K562 (cell line): Measurements from ENCODE around the gene WNT7B. TPM values are rescaled to one million over a fixed set of nuclear protein-coding genes. Genes with fewer than 3 reads are reported as not detected.
A peak's percentile ranks its signal among the peaks of the same experiment; 100 is the strongest.

ENCODE experiments used
- ATAC-seq: fragments of 200-7000 bp; cut with Tn5 transposase; 3 replicates; pipeline ENCODE4 v1.9.1; 2020; ENCODE audit warnings: moderate library complexity
- BruUV-seq: library from RNA; stranded (reverse); fragments of 400-500 nt; replicated peaks from 2 replicates; lab custom pipeline; 2021; lab: Mats Ljungman, UMichigan
- CTCF ChIA-PET: fragments of 300-600 bp; formaldehyde crosslinking; extraction: SDS; loops from one replicate; lab custom pipeline; 2021; ENCODE audit warnings: low intra/inter-chr PET ratio; lab: Yijun Ruan, JAX
- POLR2A ChIA-PET: fragments of 300-600, 350-650 bp; sonication (Branson Sonifier 250); formaldehyde crosslinking; extraction: SDS; loops from one replicate; lab custom pipeline; 2021; ENCODE audit warnings: antibody characterized with exemption, inconsistent platforms; lab: Yijun Ruan, JAX
- DNase-seq, 4 experiments: peaks; one replicate each; pipeline versions ENCODE4 v3.0.0 to v3.0.0-alpha.2; 2011 to 2018; ENCODE audit warnings: low spot score in 3 of 4, mixed read lengths in 3 of 4; ENCODE audit errors: extremely low read depth in 1 of 4
- FAIRE-seq: peaks from 2 replicates; lab custom pipeline; 2011; peaks lifted over from hg19 to GRCh38; lab: Jason Lieb, UNC
- H2AFZ ChIP-seq: 2 replicates; pipeline ENCODE4 v1.6.0; 2011; ENCODE audit warnings: low read depth, low read length, control low read depth, inconsistent platforms
- H3K27ac ChIP-seq: fragments of 200-600 bp; 3 replicates; pipeline ENCODE4 v1.8.0; 2011; ENCODE audit warnings: low read depth, mild to moderate bottlenecking, control low read depth, inconsistent platforms, low read length, moderate library complexity, mixed read lengths; ENCODE audit errors: extremely low read depth
- H3K27me3 ChIP-seq, 2 experiments: fragments of 300-600 bp in 1 of 2; 2 replicates in 1 of 2; 3 replicates in 1 of 2; pipeline versions ENCODE4 v1.6.0 to v1.8.0; 2011; ENCODE audit warnings: inconsistent platforms in 2 of 2, low read length in 2 of 2, mild to moderate bottlenecking in 1 of 2, mixed read lengths in 1 of 2, moderate library complexity in 1 of 2; ENCODE audit not compliant: control insufficient read depth in 2 of 2, insufficient read depth in 2 of 2
- H3K36me3 ChIP-seq: fragments of 300-600 bp; 3 replicates; pipeline ENCODE4 v1.8.0; 2011; ENCODE audit warnings: mild to moderate bottlenecking, low read length, inconsistent platforms; ENCODE audit not compliant: control insufficient read depth, insufficient read depth
- H3K4me1 ChIP-seq, 2 experiments: fragments of 200-600 bp in 1 of 2; replicated peaks in 1 of 2; 2 replicates in 1 of 2; 3 replicates in 1 of 2; pipeline versions ENCODE4 v1.5.1 to v1.8.0; 2011; ENCODE audit warnings: inconsistent platforms in 2 of 2, low read length in 2 of 2, mild to moderate bottlenecking in 1 of 2, mixed read lengths in 1 of 2, moderate library complexity in 1 of 2; ENCODE audit not compliant: control insufficient read depth in 2 of 2, insufficient read depth in 2 of 2
- H3K4me2 ChIP-seq: 2 replicates; pipeline ENCODE4 v1.6.1; 2011; ENCODE audit warnings: low read length, control low read depth, inconsistent platforms, mixed read lengths; ENCODE audit not compliant: insufficient read depth
- H3K4me3 ChIP-seq: fragments of 200-600 bp; sonication (generic), shearing (Covaris generic); 2 replicates; pipeline ENCODE4 v1.5.1; 2016; ENCODE audit warnings: control low read depth, inconsistent platforms
- H3K79me2 ChIP-seq: fragments of 200-600 bp; 3 replicates; pipeline ENCODE4 v1.8.0; 2011; ENCODE audit warnings: low read length, inconsistent platforms; ENCODE audit not compliant: control insufficient read depth, insufficient read depth
- H3K9ac ChIP-seq, 2 experiments: 2 replicates each; pipeline versions ENCODE4 v1.6.0 to v1.6.1; 2011; ENCODE audit warnings: low read depth in 2 of 2, low read length in 2 of 2, control low read depth in 1 of 2, inconsistent platforms in 1 of 2, mild to moderate bottlenecking in 1 of 2, mixed read lengths in 1 of 2; ENCODE audit not compliant: insufficient read depth in 1 of 2
- H3K9me1 ChIP-seq: one replicate; pipeline ENCODE4 v1.6.0; 2011; ENCODE audit warnings: inconsistent platforms, mild to moderate bottlenecking, low read length, moderate library complexity; ENCODE audit not compliant: control insufficient read depth, insufficient read depth
- H3K9me3 ChIP-seq: replicated peaks from 2 replicates; pipeline ENCODE4 v1.5.1; 2011; ENCODE audit warnings: low read depth, low read length, inconsistent platforms; ENCODE audit not compliant: control insufficient read depth, insufficient read depth
- H4K20me1 ChIP-seq: replicated peaks from 2 replicates; pipeline ENCODE4 v1.6.1; 2011; ENCODE audit warnings: low read length, inconsistent platforms, mixed read lengths; ENCODE audit not compliant: control insufficient read depth, insufficient read depth
- AFF4 ChIP-seq: sonication (generic); formaldehyde crosslinking; IDR thresholded peaks from 2 replicates; pipeline ENCODE4 v1.8.0; 2023; ENCODE audit warnings: mild to moderate bottlenecking, missing genetic modification reagents
- GABPA ChIP-seq: fragments of 200-800 bp; sonication (Bioruptor generic); conservative IDR thresholded peaks from 2 replicates; pipeline ENCODE4 v1.6.1; 2016; ENCODE audit warnings: low read depth, missing genetic modification characterization, missing compliant biosample characterization
- ZNF12 ChIP-seq: sonication (generic); formaldehyde crosslinking; IDR thresholded peaks from 2 replicates; pipeline ENCODE4 v1.4.0; 2020; ENCODE audit warnings: mild to moderate bottlenecking, missing genetic modification reagents
- ZNF121 ChIP-seq: sonication (generic); formaldehyde crosslinking; conservative IDR thresholded peaks from 2 replicates; pipeline ENCODE4 v1.8.0; 2022; ENCODE audit warnings: missing genetic modification reagents
- ZNF146 ChIP-seq: IDR thresholded peaks from one replicate; pipeline ENCODE4 v1.6.1; 2018; ENCODE audit warnings: missing compliant biosample characterization; ENCODE audit not compliant: unreplicated experiment
- WGBS: fragments of 100-300 bp; shearing (Covaris generic); methylation state at CpG from one replicate; pipeline ENCODE4 v1.1.6; 2016; ENCODE audit warnings: low coverage, mixed read lengths; ENCODE audit not compliant: insufficient coverage; ENCODE audit errors: missing lambda C conversion rate; 5-methylcytosine and 5-hydroxymethylcytosine counted together
- in situ Hi-C: fragments of 300-500 bp; cut with MboI; formaldehyde crosslinking; loops from 4 replicates; pipeline ENCODE4 v1.15.0; 2018; ENCODE audit warnings: inconsistent platforms, mixed read lengths
- intact Hi-C: fragments of 100-400 bp; cut with micrococcal nuclease; formaldehyde crosslinking; loops from 2 replicates; pipeline ENCODE4 v1.14.2; 2022
- polyA plus RNA-seq, 8 experiments: library from polyadenylated mRNA; depleted of rRNA in 4 of 8; stranded (reverse) in 5 of 8; unstranded in 3 of 8; fragments of >200 nt; fragmentation: Nextera tagmentation in 2 of 8; fragmentation: Illumina TruSeq in 1 of 8; extraction: Ambion mirVana in 2 of 8; extraction: Trizol in 1 of 8; gene quantifications; 2 replicates each; pipeline versions ENCODE4 v1.2.1 to v1.2.3, GENCODE V29; 2011 to 2014; ENCODE audit warnings: inconsistent platforms in 1 of 8, missing spikeins in 1 of 8
- total RNA-seq, 7 experiments: library from RNA; depleted of rRNA in 6 of 7; stranded (reverse); fragments of >200 nt in 6 of 7; fragmentation: Illumina TruSeq in 2 of 7; extraction: Trizol in 2 of 7; gene quantifications; 2 replicates each; pipeline versions ENCODE4 v1.2.1 to v1.2.3, GENCODE V29; 2011 to 2021; ENCODE audit warnings: low replicate concordance in 1 of 7

WNT7B gene
- total and polyA plus RNA-seq, 9 of the 15 experiments (the other 6 are each of a cell fraction or from before 2014, with no cell fraction given) = not detected

- CTCF ChIA-PET = no interaction called here
- 33% methylated on average over 8 of the region's 8 CpGs for WGBS
- POLR2A ChIA-PET = no interaction called here
- Histone ChIP-seq H3K9me3 (no peaks in the 10 kb centered on the region), H3K79me2 (no peaks in the 10 kb centered on the region), H3K9ac (no peak overlapping the region), H3K27me3 (peaks cover 0 to 34% of the 10 kb centered on the region in 2 experiments; a peak in 2 of 5 replicates), H2AFZ (no peak overlapping the region), H3K9me1 (no peaks in the 10 kb centered on the region), H3K4me3 (no peak overlapping the region), H3K36me3 (no peaks in the 10 kb centered on the region), H3K4me1 (no peaks in the 10 kb centered on the region), H4K20me1 (no peaks in the 10 kb centered on the region; the same call in 1 of the 2 replicates), H3K4me2 (no peak overlapping the region), H3K27ac (no peak overlapping the region)
- DNase-seq = no peak
- no peak for ATAC-seq
- intact Hi-C loops = no loop called here
- no TSS peak for BruUV-seq
- TF ChIP-seq ZNF12 (no peak), AFF4 (CRISPR knock-in tag) (no peak), ZNF121 (CRISPR knock-in tag) (no peak), ZNF146 (peak; percentile 40), GABPA (tag) (no peak)
- in situ Hi-C loops = no loop called here
- no peak for FAIRE-seq
These were observed 39.0 kb downstream of the WNT7B start for GRCh38 chr22:45937960-45938359.
